HG03558 (cell line): ENCODE measurements around the gene XPO4.
A peak's percentile ranks its signal among the peaks of the same experiment; 100 is the strongest.
"Not testable (repeated sequence)": the region's sequence is repeated elsewhere in the genome, so short reads cannot be mapped to it uniquely, and the experiment has no call there.

Experiments
- ATAC-seq: cut with Tn5 transposase; IDR thresholded peaks from one replicate; pipeline ENCODE4 v1.9.1; 2021; ENCODE audit warnings: moderate number of reproducible peaks; ENCODE audit not compliant: unreplicated experiment; ENCODE audit errors: extremely low read depth

XPO4 gene

DNA sequence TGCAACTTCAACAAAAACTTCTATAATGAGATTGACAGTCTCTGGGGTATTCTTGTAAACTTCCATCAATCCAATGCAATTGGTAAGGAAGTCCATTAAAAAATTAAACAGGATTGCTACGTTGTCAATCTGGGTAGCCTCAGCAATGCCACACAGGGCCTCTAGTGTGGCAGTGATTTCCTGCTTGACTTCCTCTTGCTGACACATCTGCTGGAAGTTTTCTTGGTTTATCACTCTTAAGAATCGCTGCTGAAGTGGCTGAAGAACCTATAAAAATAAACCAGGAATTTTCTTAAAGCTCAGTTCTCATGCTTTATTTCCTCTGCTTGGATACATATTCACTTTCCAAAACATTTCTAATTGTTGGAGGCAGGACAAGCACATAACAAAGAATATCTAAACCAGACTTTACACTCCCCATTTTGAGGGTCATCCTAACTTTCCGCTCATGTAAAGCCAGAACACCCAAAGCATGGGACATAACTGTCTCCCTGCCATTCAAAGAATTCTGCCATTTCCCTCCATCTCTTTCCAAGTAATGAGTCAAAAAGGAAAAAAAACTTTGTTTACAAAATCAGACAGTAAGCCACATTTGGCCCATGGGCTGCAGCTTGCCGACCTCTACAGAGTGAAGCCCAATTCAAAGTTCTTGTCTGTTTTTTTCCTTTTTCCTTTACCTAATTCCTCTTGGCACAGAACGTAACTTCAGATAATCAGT lies 105.6 kb downstream of the XPO4 start:
- ATAC-seq, result no peak

DNA sequence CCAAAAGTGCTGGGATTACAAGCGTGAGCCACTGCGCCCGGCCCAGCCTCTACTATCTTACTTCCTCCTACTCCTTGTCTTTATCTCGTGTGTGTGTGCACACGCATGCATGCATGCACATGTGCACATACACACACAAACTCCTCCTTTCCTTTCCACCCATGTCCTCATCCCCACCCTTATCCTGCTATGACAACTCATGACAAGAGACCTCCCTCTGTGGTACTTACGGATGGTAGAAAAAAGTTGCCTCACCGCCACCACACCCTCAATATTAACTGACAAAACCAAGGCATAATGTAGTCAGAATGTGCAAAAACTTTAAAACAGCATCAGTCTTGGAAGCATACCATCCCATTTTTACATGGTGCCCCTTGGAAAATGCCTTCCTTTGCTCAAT lies 112.9 kb downstream of the XPO4 start:
- ATAC-seq, result no peak

DNA sequence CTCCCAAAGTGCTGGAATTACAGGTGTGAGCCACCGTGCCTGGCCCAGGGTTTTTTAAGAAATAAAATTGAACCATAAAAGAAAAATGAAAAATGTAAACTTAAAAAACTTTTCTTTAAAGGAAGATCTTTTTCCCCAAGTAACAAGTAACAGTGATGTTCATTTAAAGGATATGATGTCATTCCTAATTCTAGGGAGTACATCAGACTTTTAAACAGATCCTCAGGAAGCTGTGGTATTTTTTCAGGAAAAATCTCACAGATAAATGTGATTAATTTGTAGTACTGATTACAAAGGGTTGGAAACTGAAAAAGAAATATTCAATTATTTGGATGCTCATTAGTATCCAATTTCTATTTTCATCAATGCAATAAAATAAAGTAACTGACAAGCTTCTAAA lies 114.2 kb downstream of the XPO4 start:
- ATAC-seq, result no peak

DNA sequence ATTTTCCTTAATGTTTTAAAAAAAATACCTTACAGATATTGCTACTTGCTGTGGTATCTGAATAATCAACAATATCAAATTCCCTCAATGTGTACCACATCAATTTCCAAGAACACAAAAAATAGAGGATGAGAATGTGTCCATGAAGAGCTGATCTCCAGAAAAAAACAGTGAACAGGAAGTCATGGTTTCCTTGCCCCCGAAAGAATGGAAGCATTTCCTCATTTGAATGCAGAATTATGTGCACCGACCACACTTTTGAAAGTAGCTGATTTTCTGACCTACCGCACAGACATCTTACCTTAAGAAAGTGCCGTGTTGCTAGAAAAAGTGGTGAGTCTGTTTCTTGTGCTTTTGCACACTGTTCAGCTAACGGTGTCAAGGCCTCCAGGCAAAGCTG lies 115.4 kb downstream of the XPO4 start:
- no peak for ATAC-seq

DNA sequence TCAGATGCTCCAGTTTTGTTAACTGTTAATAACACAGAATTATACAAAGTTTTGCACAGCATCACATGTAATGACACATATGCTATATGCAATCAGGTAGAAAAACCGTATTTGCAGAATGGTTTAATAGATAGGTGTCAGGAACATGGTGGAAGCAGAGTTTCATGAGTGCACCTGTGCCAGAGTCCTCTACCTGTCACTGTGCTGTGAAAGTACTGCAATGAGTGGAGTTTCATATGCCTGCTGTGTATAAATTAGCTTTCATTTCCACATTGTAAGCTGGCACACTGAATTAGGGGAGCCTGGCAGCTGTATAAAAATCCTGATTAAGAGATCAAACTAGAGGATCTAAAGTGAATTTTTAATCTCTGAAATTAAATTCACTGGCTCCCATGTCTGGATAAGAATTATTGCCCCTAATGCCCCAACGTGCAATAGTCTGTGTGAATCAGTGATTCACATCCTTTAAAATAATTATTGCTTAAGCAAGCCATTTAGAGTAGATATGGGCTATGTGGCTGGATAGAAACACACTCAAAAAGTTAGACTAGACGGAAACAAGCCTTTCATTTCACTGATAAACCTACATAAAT lies 120.3 kb downstream of the XPO4 start:
- ATAC-seq, result peak; percentile 85

DNA sequence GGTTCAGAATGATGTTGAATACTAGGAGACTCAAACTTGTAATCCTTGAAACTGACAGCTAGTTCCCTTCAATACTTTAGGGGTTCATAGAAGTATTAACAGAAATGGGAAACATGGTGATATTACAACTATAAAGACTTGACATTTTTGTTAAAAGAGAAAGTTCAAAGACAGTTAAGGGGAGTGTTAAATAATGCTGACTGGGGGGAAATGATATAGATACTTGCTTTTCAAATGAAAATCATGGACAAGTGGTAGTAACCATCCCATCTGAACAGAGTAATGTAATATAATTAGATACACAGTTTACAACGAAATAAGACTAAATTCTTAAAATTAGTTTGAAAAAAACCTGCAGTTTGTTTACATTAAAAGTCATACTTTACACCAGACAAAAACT lies 122.2 kb downstream of the XPO4 start:
- no peak for ATAC-seq

DNA sequence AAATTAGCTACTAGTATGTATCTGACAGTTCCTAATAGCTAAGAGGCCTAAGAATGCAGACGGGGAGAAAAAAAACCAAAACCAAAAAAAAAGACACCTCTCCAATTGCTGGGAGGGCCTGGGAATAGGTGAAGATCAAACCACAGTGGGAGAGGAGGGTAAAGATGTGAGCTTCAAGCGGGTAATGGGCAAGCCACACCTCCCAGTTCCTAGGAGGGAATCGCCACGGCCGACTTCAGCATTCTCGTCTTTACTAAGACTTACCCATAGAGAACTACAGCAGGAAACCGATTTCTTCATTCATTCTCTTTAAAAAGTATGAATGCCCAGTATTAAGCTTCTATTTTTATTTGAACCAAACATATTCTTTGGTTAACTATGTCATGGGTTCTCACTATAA lies 123.1 kb downstream of the XPO4 start:
- ATAC-seq, result no peak

DNA sequence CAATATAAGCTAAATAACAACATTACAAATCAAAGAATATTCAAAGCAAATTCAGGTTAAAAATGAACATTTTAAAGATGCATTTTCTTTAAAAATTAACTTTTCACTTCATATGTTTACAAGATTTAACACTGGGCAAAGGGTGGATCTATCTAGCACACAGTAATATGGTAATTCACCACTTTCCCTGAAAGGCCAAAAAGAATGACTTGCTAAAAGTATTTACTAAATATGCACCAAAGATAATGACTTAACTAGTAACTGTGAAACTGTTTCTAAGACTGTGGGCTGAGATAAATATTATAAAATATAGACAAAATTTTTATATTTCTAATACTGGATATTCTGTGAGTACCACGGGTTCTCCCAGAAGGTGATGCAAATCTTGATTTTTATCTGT lies 124.2 kb downstream of the XPO4 start:
- ATAC-seq, result no peak

DNA sequence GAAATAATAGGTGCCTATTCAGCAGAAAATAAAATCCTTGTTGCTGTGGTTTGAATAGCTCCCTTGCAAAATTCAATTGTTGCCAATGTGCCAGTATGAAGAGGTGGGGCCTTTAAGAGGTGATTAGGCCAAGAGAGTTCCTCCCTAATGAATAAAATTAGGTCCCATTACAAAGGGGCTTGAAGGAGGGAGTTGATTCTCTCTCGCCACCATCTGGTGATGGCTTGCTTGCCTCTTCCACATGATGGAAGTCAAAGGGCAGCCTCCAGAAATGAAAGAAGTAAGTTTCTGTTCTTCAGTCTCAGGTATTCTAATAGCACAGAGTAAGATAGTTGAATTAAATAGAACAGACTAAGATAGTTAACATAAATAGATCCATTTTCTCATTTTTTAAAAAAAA lies 125.8 kb downstream of the XPO4 start:
- no peak for ATAC-seq

DNA sequence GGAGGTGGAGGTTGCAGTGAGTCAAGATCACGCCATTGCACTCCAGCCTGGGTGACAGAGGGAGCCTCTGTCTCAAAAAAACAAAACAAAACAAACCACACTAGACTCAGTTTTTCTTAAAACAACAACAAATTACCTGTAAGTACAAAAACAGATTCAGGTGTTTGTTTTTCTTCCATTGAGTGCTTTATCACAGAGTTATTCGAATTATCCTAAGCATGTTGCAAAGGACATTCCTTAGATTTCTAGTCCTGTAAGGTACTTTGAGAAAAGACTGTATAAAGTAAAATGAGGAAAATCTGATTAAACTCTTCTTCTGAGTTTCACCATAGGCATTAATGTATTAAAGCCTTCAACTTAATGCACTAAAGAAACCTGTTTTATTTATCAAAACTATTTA lies 126.6 kb downstream of the XPO4 start:
- ATAC-seq, result no peak

DNA sequence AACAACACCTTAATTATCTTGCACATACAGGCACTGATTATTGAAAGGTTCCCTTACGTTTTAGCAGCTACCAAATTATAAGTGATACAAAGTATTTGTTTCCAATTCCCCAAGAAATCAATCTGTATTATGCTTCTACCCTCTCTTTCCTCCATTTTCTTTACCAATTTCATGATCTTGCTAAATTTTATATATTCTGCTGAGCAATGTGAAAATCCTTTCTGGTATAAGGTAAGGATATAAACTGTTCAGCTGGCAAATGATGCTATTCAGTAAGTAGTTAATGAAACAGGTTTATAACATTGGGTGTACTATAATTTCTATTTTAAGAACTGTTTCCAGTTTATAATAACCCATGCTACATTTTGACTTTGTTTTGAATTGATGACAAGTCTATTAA lies 127.8 kb downstream of the XPO4 start:
- no peak for ATAC-seq

DNA sequence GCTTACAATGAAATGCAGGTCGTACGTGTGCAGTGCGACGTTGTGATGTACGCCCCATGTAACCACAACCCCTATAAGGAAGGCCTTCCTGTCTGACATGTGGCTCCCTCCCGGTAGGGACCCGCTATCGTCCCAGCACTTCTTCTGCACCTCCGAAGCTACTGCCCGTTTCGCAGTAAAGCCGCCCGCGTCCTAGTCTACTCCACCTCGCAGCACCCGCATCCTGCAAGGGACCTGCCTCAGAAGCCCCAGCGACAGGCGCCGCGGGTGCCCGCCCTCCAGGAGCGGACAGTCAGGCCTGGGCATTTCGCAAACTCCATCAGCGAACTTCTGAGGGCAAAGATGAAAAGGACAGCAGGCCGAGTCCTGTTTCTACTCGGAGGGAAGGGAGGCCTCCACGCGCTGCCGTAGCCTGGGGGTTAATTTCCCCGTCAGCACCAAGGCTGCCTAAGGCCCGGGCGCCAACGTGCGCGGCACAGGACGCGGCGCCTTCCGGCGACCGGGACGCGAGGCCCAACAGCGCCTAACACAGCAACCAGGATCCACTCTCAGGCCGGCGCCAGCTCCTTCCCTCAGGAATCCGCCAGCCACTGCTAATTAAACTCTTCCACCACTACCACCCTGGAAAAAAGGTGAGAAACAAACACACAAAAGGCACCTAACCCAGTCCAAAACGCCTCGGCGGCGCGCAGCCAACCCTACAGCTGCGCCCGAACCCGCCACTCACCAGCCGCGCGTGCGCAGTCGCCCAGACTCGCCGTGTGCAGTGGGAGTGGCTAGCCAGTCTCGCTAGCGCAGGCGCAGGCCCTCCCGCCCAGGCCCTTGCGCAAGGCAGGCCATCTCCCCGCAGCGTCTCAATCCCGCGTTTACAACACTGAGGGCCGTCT lies 129.1 kb downstream of the XPO4 start, which contains the start of gene EEF1AKMT1:
EEF1AKMT1 (minus strand) TSS at position 768 of the 887 bp plus-strand sequence. CDS start 16,363 bp downstream, outside the sequence.
- peak; percentile 70 for ATAC-seq

DNA sequence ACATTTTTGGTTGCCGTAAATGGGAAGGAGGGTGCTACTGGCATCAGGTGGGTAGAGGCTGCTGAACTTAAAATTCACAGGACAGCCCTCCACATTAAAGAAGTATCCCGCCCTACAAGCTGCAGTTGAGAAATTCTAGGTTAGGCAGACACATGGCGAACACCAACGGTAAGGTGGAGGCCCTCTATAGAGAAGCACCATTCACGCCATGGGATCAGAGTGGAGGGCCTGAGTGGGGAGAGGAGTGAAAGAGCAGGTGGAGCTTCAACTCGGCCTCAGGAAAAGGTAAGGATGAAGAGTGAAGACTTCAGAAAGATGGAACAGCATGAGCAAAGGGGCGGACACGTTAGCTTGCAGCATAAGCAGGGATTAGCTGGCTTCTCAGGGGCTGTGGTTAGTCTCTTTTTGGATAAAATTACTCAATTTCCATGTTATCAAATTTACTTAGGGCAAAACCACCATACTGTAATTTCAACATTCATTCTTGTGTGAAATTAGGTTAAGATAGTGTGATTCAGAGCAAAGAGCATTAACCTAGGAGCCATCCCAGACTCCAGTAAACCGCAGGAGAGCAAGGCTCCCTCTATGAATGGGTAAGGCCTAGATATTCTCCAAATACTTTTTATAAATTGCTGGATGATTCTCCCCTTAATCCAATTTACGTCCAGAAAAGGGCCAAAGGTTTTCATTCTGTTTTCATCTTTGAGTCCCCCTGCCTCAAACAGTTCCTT lies 130.0 kb downstream of the XPO4 start:
- no peak for ATAC-seq

DNA sequence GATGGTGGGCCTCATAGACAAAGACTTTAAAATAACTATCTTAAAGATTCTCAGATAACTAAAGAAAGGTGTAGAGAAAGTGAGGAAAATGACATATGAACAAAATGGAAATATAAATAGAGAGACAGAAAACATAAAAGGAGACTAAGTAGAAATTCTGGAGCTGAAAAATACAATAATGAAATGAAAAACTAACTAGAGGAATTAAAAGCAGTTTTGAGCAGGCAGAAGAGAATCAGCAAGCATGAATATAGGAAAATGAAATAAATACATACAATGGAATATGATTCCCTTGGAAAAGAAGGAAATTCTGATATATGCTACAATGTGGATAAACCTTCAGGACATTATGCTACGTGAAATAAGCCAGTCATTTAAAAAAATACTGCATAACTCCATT lies 132.7 kb downstream of the XPO4 start:
- ATAC-seq, result no peak

DNA sequence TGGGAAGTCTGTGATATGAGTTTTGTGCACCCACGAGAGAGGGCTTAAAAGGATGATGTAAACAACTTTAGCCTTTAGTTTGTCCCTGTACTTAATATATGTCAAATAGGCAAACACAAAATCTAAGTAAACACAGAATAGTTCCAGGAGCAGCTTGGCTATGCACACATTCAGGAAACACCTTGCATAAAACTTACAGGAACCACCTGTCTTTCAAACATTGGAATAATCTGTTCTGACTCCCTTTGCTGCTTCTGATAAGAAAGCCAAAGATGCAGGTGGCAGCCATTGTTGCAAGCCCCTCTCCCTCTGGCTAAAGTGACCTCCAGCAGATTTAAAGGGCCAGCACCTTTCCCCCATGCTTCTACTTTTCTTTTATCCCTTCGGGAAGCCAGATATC lies 133.5 kb downstream of the XPO4 start:
- no peak for ATAC-seq

DNA sequence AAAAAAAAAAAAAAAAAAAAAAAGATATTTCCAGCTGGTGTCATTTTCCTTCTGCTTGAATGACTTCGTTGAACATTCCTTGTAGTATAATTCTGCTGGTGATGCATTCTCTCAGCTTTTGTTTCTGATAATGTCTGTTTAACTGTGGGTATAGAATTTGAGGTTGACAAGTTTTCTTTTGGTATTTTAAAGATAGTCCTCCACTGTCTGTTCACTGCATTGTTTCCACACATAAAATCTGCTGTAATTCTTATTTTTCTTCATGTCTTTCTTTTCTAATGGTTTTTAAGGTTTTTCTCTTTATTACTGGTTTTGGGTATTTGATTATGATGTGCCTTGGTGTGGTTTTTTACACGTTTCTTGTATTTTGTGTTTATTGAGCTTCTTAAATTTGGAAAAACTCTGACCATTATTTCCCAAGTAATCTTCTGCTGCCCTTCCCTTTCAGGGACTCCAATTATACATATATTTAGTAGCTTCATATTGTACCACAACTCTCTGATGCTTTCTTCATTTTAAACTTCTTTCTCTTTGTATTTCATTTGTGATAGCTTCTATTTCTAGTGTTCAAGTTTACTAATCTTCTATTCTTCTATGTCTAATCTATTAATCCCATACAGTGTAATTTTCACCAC lies 135.1 kb downstream of the XPO4 start:
- no peak for ATAC-seq

DNA sequence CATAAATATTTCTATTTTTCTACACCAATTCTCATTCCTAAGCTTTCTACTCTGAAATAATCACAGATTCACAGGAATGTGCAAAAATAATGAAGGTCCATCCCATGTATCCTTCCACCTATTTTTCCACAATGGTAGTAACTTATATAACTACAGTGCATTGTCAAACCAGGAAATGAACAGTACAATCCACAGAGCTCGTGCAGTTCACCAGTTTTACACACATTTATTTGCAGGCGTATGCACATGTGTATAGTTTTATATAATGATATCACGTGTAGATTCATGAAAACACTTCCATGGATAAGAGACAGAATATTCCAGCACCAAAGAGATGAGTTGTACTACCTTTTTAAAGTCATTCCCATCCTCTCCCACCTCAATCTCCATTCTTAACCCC lies 141.7 kb downstream of the XPO4 start:
- no peak for ATAC-seq

DNA sequence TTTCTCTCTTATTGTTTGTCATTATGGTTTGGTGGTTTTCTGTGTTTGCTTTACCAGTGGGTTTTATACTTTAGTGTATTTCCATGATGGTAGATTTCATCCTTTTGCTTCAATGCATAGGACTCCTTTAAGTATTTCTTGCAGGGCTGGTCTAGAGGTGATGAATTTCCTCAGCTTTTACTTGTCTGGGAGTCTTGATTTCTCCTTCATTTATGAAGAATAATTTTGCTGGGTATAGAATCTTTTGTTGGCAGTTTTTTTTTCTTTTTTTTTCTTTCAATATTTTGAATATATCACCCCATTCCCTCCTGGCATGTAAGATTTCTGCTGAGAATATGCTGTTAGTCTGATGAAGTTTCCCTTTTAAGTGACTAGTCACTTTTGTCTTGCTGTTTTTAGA lies 148.5 kb downstream of the XPO4 start:
- no peak for ATAC-seq

DNA sequence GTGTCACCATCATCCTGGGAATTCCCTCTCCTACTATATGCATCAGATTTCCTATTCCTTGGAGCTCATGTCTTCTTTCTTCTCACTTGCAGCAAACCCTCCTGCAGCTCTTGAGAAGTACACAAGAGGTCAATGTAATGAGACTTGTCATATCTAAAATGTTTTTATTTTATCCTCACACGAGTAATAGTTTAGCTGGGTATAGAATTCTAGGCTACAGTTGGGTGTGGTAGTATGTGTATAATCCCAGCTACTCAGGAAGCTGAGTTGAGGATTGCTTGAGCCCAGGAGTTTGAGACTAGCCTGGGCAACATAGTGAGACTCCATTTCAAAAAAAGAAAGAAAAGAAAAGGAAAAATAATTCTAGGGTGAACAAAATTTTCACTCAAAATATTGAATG lies 153.2 kb downstream of the XPO4 start:
- ATAC-seq, result no peak

DNA sequence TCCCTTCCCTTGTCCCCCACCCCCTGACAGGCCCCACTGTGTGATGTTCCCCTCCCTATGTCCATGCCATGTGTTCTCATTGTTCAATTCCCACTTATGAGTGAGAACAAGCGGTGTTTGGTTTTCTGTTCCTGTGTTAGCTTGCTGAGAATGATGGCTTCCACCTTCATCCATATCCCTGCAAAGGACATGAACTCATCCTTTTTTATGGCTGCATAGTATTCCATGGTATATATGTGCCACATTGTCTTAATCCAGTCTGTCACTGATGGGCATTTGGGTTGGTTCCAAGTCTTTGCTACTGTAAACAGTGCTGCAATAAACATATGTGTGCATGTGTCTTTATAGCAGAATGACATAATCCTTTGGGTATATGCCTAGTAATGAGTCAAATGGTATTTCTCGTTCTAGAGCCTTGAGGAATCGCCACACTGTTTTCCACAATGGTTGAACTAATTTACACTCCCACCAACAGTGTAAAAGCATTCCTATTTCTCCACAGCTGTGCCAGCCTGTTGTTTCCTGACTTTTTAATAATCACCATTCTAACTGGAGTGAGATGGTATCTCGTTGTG lies 158.6 kb downstream of the XPO4 start:
- ATAC-seq, result not testable (repeated sequence)
